ENCODE measurements around the gene TBX21.
"Not testable (repeated sequence)": the region's sequence is repeated elsewhere in the genome, so short reads cannot be mapped to it uniquely, and the experiment has no call there.

The TBX21 gene

GRCh38 chr17:47733674-47734410 is 806 bp downstream of the TBX21 start:
- DNase-seq (ENCODE audit: low read depth), result no peak

- DNase-seq (ENCODE audit: low read depth), result no peak
These were observed 2.1 kb downstream of the TBX21 start for GRCh38 chr17:47735139-47735464.

GRCh38 chr17:47735536-47736011 is 2.5 kb downstream of the TBX21 start:
- no peak for DNase-seq (ENCODE audit: low read depth)

GRCh38 chr17:47736501-47737495 is 3.8 kb downstream of the TBX21 start:
- DNase-seq (ENCODE audit: low read depth), result no peak

GRCh38 chr17:47738178-47738577 is 5.1 kb downstream of the TBX21 start:
- DNase-seq (ENCODE audit: low read depth), result no peak

GRCh38 chr17:47739150-47739549 is 6.1 kb downstream of the TBX21 start:
- DNase-seq (ENCODE audit: low read depth), result no peak

- DNase-seq (ENCODE audit: low read depth), result not testable (repeated sequence)
These were observed 6.9 kb downstream of the TBX21 start for GRCh38 chr17:47739945-47740344.

GRCh38 chr17:47741109-47741792 is 8.2 kb downstream of the TBX21 start:
- no peak for DNase-seq (ENCODE audit: low read depth)

GRCh38 chr17:47741793-47742145 is 8.7 kb downstream of the TBX21 start:
- no peak for DNase-seq (ENCODE audit: low read depth)

- no peak for DNase-seq (ENCODE audit: low read depth)
These were observed 9.5 kb downstream of the TBX21 start for GRCh38 chr17:47742319-47743181.

GRCh38 chr17:47744168-47745036 is 11.4 kb downstream of the TBX21 start:
- no peak for DNase-seq (ENCODE audit: low read depth)

- DNase-seq (ENCODE audit: low read depth), result no peak
These were observed 12.0 kb downstream of the TBX21 start for GRCh38 chr17:47745037-47745380.

GRCh38 chr17:47751471-47751870 is 18.4 kb downstream of the TBX21 start:
- DNase-seq (ENCODE audit: low read depth), result no peak

GRCh38 chr17:47757386-47757785 is 24.4 kb downstream of the TBX21 start:
- no peak for DNase-seq (ENCODE audit: low read depth)

GRCh38 chr17:47760409-47761140 is 27.5 kb downstream of the TBX21 start:
- no peak for DNase-seq (ENCODE audit: low read depth)

- DNase-seq (ENCODE audit: low read depth), result no peak
These were observed 29.7 kb downstream of the TBX21 start for GRCh38 chr17:47762728-47763127.

GRCh38 chr17:47763913-47764582 is 31.0 kb downstream of the TBX21 start:
- no peak for DNase-seq (ENCODE audit: low read depth)

- DNase-seq (ENCODE audit: low read depth), result not testable (repeated sequence)
These were observed 40.6 kb downstream of the TBX21 start for GRCh38 chr17:47773649-47774048.

GRCh38 chr17:47774331-47774730 is 41.3 kb downstream of the TBX21 start:
- DNase-seq (ENCODE audit: low read depth), result no peak
